ENCODE results near the gene JMJD1C.

JMJD1C gene

GRCh38 chr10:63210611-63211196 is 255.1 kb downstream of the JMJD1C start:
- no peak overlapping the region for H3K4me2 ChIP-seq (ENCODE audit: low read length, poor library complexity, severe bottlenecking)
- WGBS, result 67% methylated on average over 3 of the region's 3 CpGs
- H3K27me3 ChIP-seq (ENCODE audit: control insufficient read depth in 1 of 2, insufficient read depth in 1 of 2, low read length in 2 of 2), result no peaks in the 10 kb centered on the region
- peaks cover 6% of the 10 kb centered on the region for H3K79me1 ChIP-seq (replicated peaks; ENCODE audit: low read length, poor library complexity, severe bottlenecking)
- no peak for DNase-seq
- H3K9ac ChIP-seq (ENCODE audit: low read length), result no peak overlapping the region
- H3K14ac ChIP-seq (ENCODE audit: low read length in 2 of 2), result no peak overlapping the region
- no peak overlapping the region for H2BK15ac ChIP-seq (ENCODE audit: low read depth, poor library complexity, severe bottlenecking)
- H2AK5ac ChIP-seq (ENCODE audit: low read length, severe bottlenecking), result no peak overlapping the region
- no peak overlapping the region for H3K4ac ChIP-seq (ENCODE audit: low read depth in 1 of 2, low read length in 2 of 2)
- no peak overlapping the region for H2BK12ac ChIP-seq (ENCODE audit: low read length in 2 of 2)
- H3K9me3 ChIP-seq (ENCODE audit: control insufficient read depth, low read length), result no peaks in the 10 kb centered on the region
- no peak overlapping the region for H4K8ac ChIP-seq (ENCODE audit: low read length)
- no peak overlapping the region for H3K4me3 ChIP-seq (ENCODE audit: insufficient read depth in 1 of 2, low read depth in 1 of 2, low read length in 2 of 2)
- no peak overlapping the region for H2BK120ac ChIP-seq (ENCODE audit: low read depth, low read length)
- H3K27ac ChIP-seq (ENCODE audit: low read length, poor library complexity, severe bottlenecking), result no peak overlapping the region
- no peak overlapping the region for H2BK5ac ChIP-seq (ENCODE audit: low read depth, low read length, poor library complexity, severe bottlenecking)
- H3K18ac ChIP-seq (ENCODE audit: low read depth in 1 of 2, low read length in 2 of 2), result no peak overlapping the region
- no peak overlapping the region for H2AFZ ChIP-seq (ENCODE audit: low read depth, low read length)
- peaks cover 1% of the 10 kb centered on the region for H3K4me1 ChIP-seq (ENCODE audit: control insufficient read depth, insufficient read depth, low read depth, low read length)
- H3K23ac ChIP-seq (ENCODE audit: low read length in 2 of 2), result no peak overlapping the region
- peaks cover 6 to 62% of the 10 kb centered on the region in 2 experiments for H3K36me3 ChIP-seq (ENCODE audit: control insufficient read depth in 1 of 2, insufficient read depth in 2 of 2, low read depth in 1 of 2, low read length in 2 of 2)
- no peak overlapping the region for H4K91ac ChIP-seq (ENCODE audit: low read length)

GRCh38 chr10:63209705-63210104 is 256.1 kb downstream of the JMJD1C start:
- Histone ChIP-seq H4K91ac (ENCODE audit: low read length) (no peak overlapping the region), H3K4me3 (ENCODE audit: insufficient read depth in 1 of 2, low read depth in 1 of 2, low read length in 2 of 2) (no peak overlapping the region), H3K36me3 (ENCODE audit: control insufficient read depth in 1 of 2, insufficient read depth in 2 of 2, low read depth in 1 of 2, low read length in 2 of 2) (peaks cover 7 to 62% of the 10 kb centered on the region in 2 experiments), H3K27ac (ENCODE audit: low read length, poor library complexity, severe bottlenecking) (no peak overlapping the region), H3K27me3 (ENCODE audit: control insufficient read depth in 1 of 2, insufficient read depth in 1 of 2, low read length in 2 of 2) (no peaks in the 10 kb centered on the region), H3K9ac (ENCODE audit: low read length) (peak overlapping the region; percentile 13), H3K23ac (ENCODE audit: low read length in 2 of 2) (no peak overlapping the region), H3K18ac (ENCODE audit: low read depth in 1 of 2, low read length in 2 of 2) (no peak overlapping the region), H2BK15ac (ENCODE audit: low read depth, poor library complexity, severe bottlenecking) (no peak overlapping the region), H4K8ac (ENCODE audit: low read length) (no peak overlapping the region), H3K4me1 (ENCODE audit: control insufficient read depth, insufficient read depth, low read depth, low read length) (peaks cover 2% of the 10 kb centered on the region), H3K4me2 (ENCODE audit: low read length, poor library complexity, severe bottlenecking) (no peak overlapping the region), H3K79me1 (replicated peaks; ENCODE audit: low read length, poor library complexity, severe bottlenecking) (peaks cover 5% of the 10 kb centered on the region), H2AK5ac (ENCODE audit: low read length, severe bottlenecking) (no peak overlapping the region), H3K9me3 (ENCODE audit: control insufficient read depth, low read length) (no peaks in the 10 kb centered on the region), H2BK5ac (ENCODE audit: low read depth, low read length, poor library complexity, severe bottlenecking) (no peak overlapping the region), H2BK120ac (ENCODE audit: low read depth, low read length) (no peak overlapping the region), H2BK12ac (ENCODE audit: low read length in 2 of 2) (no peak overlapping the region), H3K4ac (ENCODE audit: low read depth in 1 of 2, low read length in 2 of 2) (no peak overlapping the region), H3K14ac (ENCODE audit: low read length in 2 of 2) (no peak overlapping the region), H2AFZ (ENCODE audit: low read depth, low read length) (no peak overlapping the region)
- DNase-seq, result no peak
- 83% methylated on average over 1 of the region's 2 CpGs for WGBS

DNA sequence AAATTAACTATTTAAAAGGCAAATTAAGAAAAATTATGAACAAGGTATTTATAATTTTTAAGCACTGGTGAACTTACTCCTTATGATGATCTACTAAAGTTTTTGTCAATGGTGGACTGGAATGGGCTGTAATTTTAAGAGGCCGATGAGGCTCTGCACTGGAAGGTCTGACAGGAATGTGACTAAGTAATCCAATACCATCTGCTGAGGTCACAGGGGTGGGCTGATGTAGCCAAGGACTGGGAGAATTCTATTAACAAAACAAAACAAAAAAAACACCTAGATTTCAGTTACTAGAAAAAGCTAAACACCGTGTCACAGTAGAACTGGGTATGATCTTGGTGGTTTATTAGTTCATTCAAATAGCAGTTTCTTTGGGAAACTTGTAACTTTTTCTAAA is 256.8 kb downstream of the JMJD1C start:
- no peaks in the 10 kb centered on the region for H3K27me3 ChIP-seq (ENCODE audit: control insufficient read depth in 1 of 2, insufficient read depth in 1 of 2, low read length in 2 of 2)

DNA sequence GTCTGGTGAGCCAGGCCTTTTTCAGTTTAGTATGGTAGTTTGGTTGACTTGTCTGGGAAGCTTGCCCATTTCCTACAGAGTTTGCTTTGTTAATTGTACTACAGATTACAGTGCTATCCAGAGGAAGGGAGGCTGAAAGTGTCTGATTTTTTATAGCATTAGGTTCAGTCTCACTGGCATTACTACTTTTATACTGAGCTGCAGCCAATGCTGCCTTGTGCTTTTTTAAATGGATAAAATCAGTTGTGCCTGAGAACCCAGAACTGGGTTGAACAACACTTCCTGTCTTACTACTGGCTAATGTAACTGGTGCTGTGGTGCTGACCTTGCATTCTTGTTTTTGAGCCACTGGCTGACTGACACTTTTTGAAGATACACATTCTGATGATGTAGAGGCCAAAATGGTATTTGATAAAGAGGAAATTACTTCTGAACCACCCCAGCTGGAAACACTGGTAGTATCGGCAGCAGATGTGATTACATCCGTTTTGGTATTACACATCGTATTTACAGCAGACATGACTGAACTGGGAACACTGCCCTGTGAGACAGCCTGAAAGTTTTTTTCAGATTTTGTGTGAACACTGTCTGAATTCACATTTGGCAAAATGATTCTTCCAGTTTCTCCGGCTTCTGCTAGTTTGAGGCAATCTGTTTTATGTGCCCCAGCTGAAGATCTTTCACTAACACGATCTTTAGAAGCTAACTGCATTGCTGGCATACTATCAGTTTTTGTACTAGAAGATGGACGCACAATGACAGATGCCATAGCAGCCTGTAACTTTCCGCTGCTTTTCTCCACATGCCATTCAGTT is 258.6 kb downstream of the JMJD1C start:
- H2BK5ac ChIP-seq (ENCODE audit: low read depth, low read length, poor library complexity, severe bottlenecking), result no peak overlapping the region
- no peak overlapping the region for H4K8ac ChIP-seq (ENCODE audit: low read length)
- peak overlapping the region; percentile 63 for H3K9ac ChIP-seq (ENCODE audit: low read length)
- H3K36me3 ChIP-seq (ENCODE audit: control insufficient read depth in 1 of 2, insufficient read depth in 2 of 2, low read depth in 1 of 2, low read length in 2 of 2), result peaks cover 3 to 62% of the 10 kb centered on the region in 2 experiments
- no peak overlapping the region for H3K23ac ChIP-seq (ENCODE audit: low read length in 2 of 2)
- DNase-seq, result peak; percentile 47
- no peak overlapping the region for H2AFZ ChIP-seq (ENCODE audit: low read depth, low read length)
- no peak overlapping the region for H3K14ac ChIP-seq (ENCODE audit: low read length in 2 of 2)
- H3K4me3 ChIP-seq (ENCODE audit: insufficient read depth in 1 of 2, low read depth in 1 of 2, low read length in 2 of 2), result peak overlapping the region in 1 of 2 experiments; percentile 42
- no peak overlapping the region for H3K4me2 ChIP-seq (ENCODE audit: low read length, poor library complexity, severe bottlenecking)
- H3K27ac ChIP-seq (ENCODE audit: low read length, poor library complexity, severe bottlenecking), result peak overlapping the region; percentile 44
- H2AK5ac ChIP-seq (ENCODE audit: low read length, severe bottlenecking), result no peak overlapping the region
- H3K9me3 ChIP-seq (ENCODE audit: control insufficient read depth, low read length), result no peaks in the 10 kb centered on the region
- H2BK120ac ChIP-seq (ENCODE audit: low read depth, low read length), result no peak overlapping the region
- no peaks in the 10 kb centered on the region for H3K27me3 ChIP-seq (ENCODE audit: control insufficient read depth in 1 of 2, insufficient read depth in 1 of 2, low read length in 2 of 2)
- no peak overlapping the region for H4K91ac ChIP-seq (ENCODE audit: low read length)
- H2BK12ac ChIP-seq (ENCODE audit: low read length in 2 of 2), result no peak overlapping the region
- no peak overlapping the region for H3K18ac ChIP-seq (ENCODE audit: low read depth in 1 of 2, low read length in 2 of 2)
- H3K79me1 ChIP-seq (replicated peaks; ENCODE audit: low read length, poor library complexity, severe bottlenecking), result peaks cover 4% of the 10 kb centered on the region
- WGBS, result 93% methylated on average over 6 of the region's 7 CpGs
- peaks cover 2% of the 10 kb centered on the region for H3K4me1 ChIP-seq (ENCODE audit: control insufficient read depth, insufficient read depth, low read depth, low read length)
- no peak overlapping the region for H2BK15ac ChIP-seq (ENCODE audit: low read depth, poor library complexity, severe bottlenecking)
- no peak overlapping the region for H3K4ac ChIP-seq (ENCODE audit: low read depth in 1 of 2, low read length in 2 of 2)

More for the DNA sequence above, 256.8 kb downstream of the JMJD1C start:
- Histone ChIP-seq H2BK15ac (ENCODE audit: low read depth, poor library complexity, severe bottlenecking) (no peak overlapping the region), H2BK120ac (ENCODE audit: low read depth, low read length) (no peak overlapping the region), H3K27ac (ENCODE audit: low read length, poor library complexity, severe bottlenecking) (no peak overlapping the region), H3K4me2 (ENCODE audit: low read length, poor library complexity, severe bottlenecking) (no peak overlapping the region), H3K4ac (ENCODE audit: low read depth in 1 of 2, low read length in 2 of 2) (no peak overlapping the region), H3K23ac (ENCODE audit: low read length in 2 of 2) (no peak overlapping the region), H2BK5ac (ENCODE audit: low read depth, low read length, poor library complexity, severe bottlenecking) (no peak overlapping the region), H3K4me3 (ENCODE audit: insufficient read depth in 1 of 2, low read depth in 1 of 2, low read length in 2 of 2) (no peak overlapping the region), H4K8ac (ENCODE audit: low read length) (no peak overlapping the region), H3K9ac (ENCODE audit: low read length) (peak overlapping the region; percentile 13), H3K79me1 (replicated peaks; ENCODE audit: low read length, poor library complexity, severe bottlenecking) (peaks cover 5% of the 10 kb centered on the region), H3K14ac (ENCODE audit: low read length in 2 of 2) (no peak overlapping the region), H2BK12ac (ENCODE audit: low read length in 2 of 2) (no peak overlapping the region), H3K4me1 (ENCODE audit: control insufficient read depth, insufficient read depth, low read depth, low read length) (peaks cover 2% of the 10 kb centered on the region), H2AFZ (ENCODE audit: low read depth, low read length) (no peak overlapping the region), H2AK5ac (ENCODE audit: low read length, severe bottlenecking) (no peak overlapping the region), H4K91ac (ENCODE audit: low read length) (no peak overlapping the region), H3K18ac (ENCODE audit: low read depth in 1 of 2, low read length in 2 of 2) (no peak overlapping the region), H3K9me3 (ENCODE audit: control insufficient read depth, low read length) (no peaks in the 10 kb centered on the region), H3K36me3 (ENCODE audit: control insufficient read depth in 1 of 2, insufficient read depth in 2 of 2, low read depth in 1 of 2, low read length in 2 of 2) (peaks cover 7 to 62% of the 10 kb centered on the region in 2 experiments)
- DNase-seq, result peak; percentile 45
- 0% methylated on average over 1 of the region's 2 CpGs for WGBS
